Activated CD4-positive, alpha-beta T cell treated with anti-CD3 and anti-CD28 coated beads for 36 hours (primary cell): ENCODE results near the gene FAM217B. TPM values are rescaled to one million over a fixed set of nuclear protein-coding genes. Genes with fewer than 3 reads are reported as not detected.

Experiments
- ATAC-seq: fragments of 200-7000 bp; cut with Tn5 transposase; one replicate; pipeline ENCODE4 v1.10.0; 2021; ENCODE audit warnings: mild to moderate bottlenecking, moderate library complexity
- CTCF ChIA-PET: fragments of 350-600 bp; sonication (Branson Sonifier 250); formaldehyde crosslinking; loops from one replicate; lab custom pipeline; 2021; ENCODE audit warnings: antibody characterized with exemption; lab: Charles Lee
- POLR2A ChIA-PET: fragments of 350-600 bp; sonication (Branson Sonifier 250); formaldehyde crosslinking; loops from one replicate; lab custom pipeline; 2021; ENCODE audit warnings: antibody characterized with exemption, inconsistent platforms; lab: Charles Lee
- DNase-seq: peaks from one replicate; pipeline ENCODE4 v3.0.0-alpha.2; 2020
- H3K27ac Mint-ChIP-seq: one replicate; pipeline ENCODE4 v1.8.0; 2021; ENCODE audit warnings: mixed read lengths
- H3K27me3 Mint-ChIP-seq: one replicate; pipeline ENCODE4 v1.8.0; 2021; ENCODE audit warnings: mixed read lengths
- H3K36me3 Mint-ChIP-seq: one replicate; pipeline ENCODE4 v1.8.0; 2021; ENCODE audit warnings: low read depth, mixed read lengths
- H3K4me1 Mint-ChIP-seq: one replicate; pipeline ENCODE4 v1.8.0; 2021; ENCODE audit warnings: mixed read lengths
- H3K4me3 Mint-ChIP-seq: one replicate; pipeline ENCODE4 v1.8.0; 2021; ENCODE audit warnings: mild to moderate bottlenecking, moderate library complexity, mixed read lengths
- H3K9me3 Mint-ChIP-seq: one replicate; pipeline ENCODE4 v1.8.0; 2021; ENCODE audit warnings: low read depth, mixed read lengths
- intact Hi-C, 2 experiments: fragments of 100-400 bp; cut with DNase I in 1 of 2; cut with micrococcal nuclease in 1 of 2; formaldehyde crosslinking; loops; one replicate each; pipeline versions ENCODE4 v1.14.2 to v1.15.1; 2022 to 2024; cut with DNase I, micrococcal nuclease
- total RNA-seq, 2 experiments: library from RNA; stranded (reverse); gene quantifications; one replicate each; pipeline ENCODE4 v1.2.3, GENCODE V29; 2021

Gene FAM217B
- total RNA-seq, 2 experiments from 2014 or later = 25.6 to 33.2 TPM

- ChIA-PET POLR2A (no interaction called here), CTCF (interaction anchor here (1.1 kb wide), 1 partner anchor 11 kb away, joined by 3 read pairs; no protein-coding TSS in a partner anchor)
- H3K36me3 Mint-ChIP-seq = no peaks in the 10 kb centered on the region
- DNase-seq (no peak), ATAC-seq (no peak)
- H3K4me1 Mint-ChIP-seq = no peaks in the 10 kb centered on the region
- no peak overlapping the region for H3K4me3 Mint-ChIP-seq
- H3K9me3 Mint-ChIP-seq = no peaks in the 10 kb centered on the region
- intact Hi-C loops = no loop called here
- H3K27ac Mint-ChIP-seq = no peak overlapping the region
- H3K27me3 Mint-ChIP-seq = peaks cover 2% of the 10 kb centered on the region
Measured at GRCh38 chr20:59925899-59926298, 14.3 kb upstream of the FAM217B start.

GRCh38 chr20:59931511-59932312 is 8.5 kb upstream of the FAM217B start:
- DNase-seq (no peak), ATAC-seq (peak; percentile 39)
- POLR2A ChIA-PET = no interaction called here
- intact Hi-C loops = no loop called here
- peak overlapping the region; percentile 35 for H3K4me3 Mint-ChIP-seq
- peaks cover 1% of the 10 kb centered on the region for H3K27me3 Mint-ChIP-seq
- peak overlapping the region; percentile 80 for H3K27ac Mint-ChIP-seq
- CTCF ChIA-PET = interaction anchor here (0.9 kb wide), 1 partner anchor 8 kb away, joined by 4 read pairs; the partner anchor contains the start of genes FAM217B and PPP1R3D
- H3K9me3 Mint-ChIP-seq = no peaks in the 10 kb centered on the region
- peaks cover 18% of the 10 kb centered on the region for H3K4me1 Mint-ChIP-seq
- H3K36me3 Mint-ChIP-seq = no peaks in the 10 kb centered on the region

- H3K4me1 Mint-ChIP-seq = peaks cover 24% of the 10 kb centered on the region
- intact Hi-C loops = no loop called here
- no peaks in the 10 kb centered on the region for H3K9me3 Mint-ChIP-seq
- peak overlapping the region; percentile 63 for H3K4me3 Mint-ChIP-seq
- POLR2A ChIA-PET = interaction anchor here (0.7 kb wide), 1 partner anchor 1280 kb away, joined by 5 read pairs; no protein-coding TSS in a partner anchor
- peak overlapping the region; percentile 60 for H3K27ac Mint-ChIP-seq
- H3K36me3 Mint-ChIP-seq = no peaks in the 10 kb centered on the region
- no peak for ATAC-seq
- H3K27me3 Mint-ChIP-seq = peaks cover 1% of the 10 kb centered on the region
- CTCF ChIA-PET = no interaction called here
- no peak for DNase-seq
Measured at GRCh38 chr20:59932616-59933295, 7.4 kb upstream of the FAM217B start.

GRCh38 chr20:59933296-59933848 is 6.8 kb upstream of the FAM217B start, which contains the start of gene SYCP2:
Gene SYCP2, minus strand, starts transcription at chr20:59933637. Its CDS starts 11,224 bp downstream, at chr20:59922413.
- peaks cover 1% of the 10 kb centered on the region for H3K27me3 Mint-ChIP-seq
- ChIA-PET POLR2A (interaction anchor here (0.7 kb wide), 1 partner anchor 1281 kb away, joined by 5 read pairs; no protein-coding TSS in a partner anchor), CTCF (interaction anchor here (0.6 to 4.4 kb wide), 6 partner anchors 12 to 260 kb away, joined by 3 to 48 read pairs (median 4); no protein-coding TSS in a partner anchor)
- H3K27ac Mint-ChIP-seq = peak within 1 kb of the TSS; percentile 60
- H3K9me3 Mint-ChIP-seq = no peaks in the 10 kb centered on the region
- H3K4me3 Mint-ChIP-seq = peak within 1 kb of the TSS; percentile 63
- peak; percentile 60 for ATAC-seq
- intact Hi-C loops = no loop called here
- peaks cover 2% of the 10 kb centered on the region for H3K36me3 Mint-ChIP-seq
- H3K4me1 Mint-ChIP-seq = peaks cover 30% of the 10 kb centered on the region
- peak; percentile 76 for DNase-seq

GRCh38 chr20:59933849-59934585 is 6.2 kb upstream of the FAM217B start:
- H3K4me3 Mint-ChIP-seq = peak overlapping the region; percentile 63
- DNase-seq (peak; percentile 88), ATAC-seq (peak; percentile 83)
- H3K36me3 Mint-ChIP-seq = peaks cover 7% of the 10 kb centered on the region
- H3K9me3 Mint-ChIP-seq = no peaks in the 10 kb centered on the region
- peaks cover 36% of the 10 kb centered on the region for H3K4me1 Mint-ChIP-seq
- CTCF ChIA-PET = interaction anchor here (0.6 to 4.4 kb wide), 9 partner anchors 12 to 1275 kb away, joined by 3 to 48 read pairs (median 3); no protein-coding TSS in a partner anchor
- intact Hi-C loops = no loop called here
- H3K27ac Mint-ChIP-seq = no peak overlapping the region
- H3K27me3 Mint-ChIP-seq = peaks cover 1% of the 10 kb centered on the region
- POLR2A ChIA-PET = no interaction called here

DNA sequence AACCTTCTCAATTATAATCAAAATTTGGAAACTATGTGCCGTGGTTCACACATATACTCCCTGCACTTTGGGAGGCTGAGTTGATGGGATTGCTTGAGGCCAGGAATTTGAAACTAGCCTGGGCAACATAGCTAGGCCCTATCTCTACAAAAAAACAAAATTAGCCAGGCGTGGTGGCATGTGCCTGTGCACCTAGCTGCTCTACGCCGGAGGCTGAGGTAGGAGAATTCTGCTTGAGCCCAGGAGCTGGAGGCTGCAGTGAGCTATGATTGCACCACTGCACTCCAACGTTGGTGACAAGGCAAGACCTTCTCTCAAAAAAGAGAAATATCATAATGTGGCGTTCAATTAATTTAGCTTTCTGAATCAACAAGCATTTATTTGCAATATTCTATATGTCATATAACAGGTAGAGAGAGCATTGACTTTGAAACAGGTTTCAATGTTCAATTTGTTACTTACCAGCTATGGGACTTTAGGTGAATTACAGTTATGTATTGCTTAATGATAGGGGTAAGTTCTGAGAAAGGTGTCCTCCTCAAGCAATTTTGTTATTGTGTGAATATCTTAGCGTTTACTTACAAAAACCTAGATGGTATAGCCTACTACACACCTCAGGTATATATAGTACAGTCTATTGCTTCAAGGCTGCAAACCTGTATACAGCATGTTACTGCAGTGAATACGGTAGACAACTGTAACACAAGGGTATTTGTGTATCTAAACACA is 4.6 kb upstream of the FAM217B start:
- Mint-ChIP-seq H3K4me3 (no peak overlapping the region), H3K9me3 (no peaks in the 10 kb centered on the region), H3K4me1 (peaks cover 36% of the 10 kb centered on the region), H3K36me3 (peaks cover 7% of the 10 kb centered on the region), H3K27me3 (peaks cover 1% of the 10 kb centered on the region), H3K27ac (no peak overlapping the region)
- POLR2A ChIA-PET = interaction anchor here (0.7 kb wide), 1 partner anchor 13 kb away, joined by 4 read pairs; no protein-coding TSS in a partner anchor
- intact Hi-C loops = no loop called here
- CTCF ChIA-PET = interaction anchor here (1.4 to 4.4 kb wide), 2 partner anchors 10 to 15 kb away, joined by 4 to 48 read pairs; no protein-coding TSS in a partner anchor
- DNase-seq (no peak), ATAC-seq (no peak)

- peaks cover 1% of the 10 kb centered on the region for H3K27me3 Mint-ChIP-seq
- POLR2A ChIA-PET = no interaction called here
- intact Hi-C loops = no loop called here
- DNase-seq (no peak), ATAC-seq (no peak)
- CTCF ChIA-PET = interaction anchor here (1.0 to 4.4 kb wide), 2 partner anchors 9 to 11 kb away, joined by 3 to 48 read pairs; no protein-coding TSS in a partner anchor
- H3K36me3 Mint-ChIP-seq = peaks cover 7% of the 10 kb centered on the region
- H3K4me1 Mint-ChIP-seq = peaks cover 38% of the 10 kb centered on the region
- H3K4me3 Mint-ChIP-seq = no peak overlapping the region
- no peak overlapping the region for H3K27ac Mint-ChIP-seq
- H3K9me3 Mint-ChIP-seq = no peaks in the 10 kb centered on the region
Measured at GRCh38 chr20:59936409-59936808, 3.8 kb upstream of the FAM217B start.

DNA sequence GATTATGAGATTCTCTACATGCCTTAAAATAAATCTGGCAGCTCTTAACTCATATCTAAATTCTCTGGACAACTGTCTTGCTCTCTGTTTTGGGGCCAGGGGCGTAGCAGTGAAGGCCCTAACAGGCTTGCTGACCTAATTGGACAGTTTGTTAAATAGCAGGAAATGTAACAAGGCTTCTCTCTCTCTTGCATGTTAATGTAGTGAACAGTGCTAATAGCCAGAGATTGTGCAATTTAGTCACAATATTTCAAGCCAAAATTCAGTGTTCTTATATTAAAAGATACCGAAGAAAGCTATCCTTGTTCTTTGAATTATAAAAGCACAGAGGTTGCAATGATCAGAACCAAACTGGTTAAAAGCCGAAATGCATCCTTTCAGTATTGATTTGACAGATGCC is 3.0 kb upstream of the FAM217B start:
- Mint-ChIP-seq H3K4me1 (peaks cover 37% of the 10 kb centered on the region), H3K27me3 (no peaks in the 10 kb centered on the region), H3K27ac (no peak overlapping the region), H3K36me3 (peaks cover 10% of the 10 kb centered on the region), H3K9me3 (no peaks in the 10 kb centered on the region), H3K4me3 (no peak overlapping the region)
- ATAC-seq (no peak), DNase-seq (no peak)
- ChIA-PET POLR2A (no interaction called here), CTCF (interaction anchor here (0.9 to 4.4 kb wide), 4 partner anchors 9 to 120 kb away, joined by 3 to 48 read pairs (median 3); no protein-coding TSS in a partner anchor)
- intact Hi-C loops = no loop called here

DNA sequence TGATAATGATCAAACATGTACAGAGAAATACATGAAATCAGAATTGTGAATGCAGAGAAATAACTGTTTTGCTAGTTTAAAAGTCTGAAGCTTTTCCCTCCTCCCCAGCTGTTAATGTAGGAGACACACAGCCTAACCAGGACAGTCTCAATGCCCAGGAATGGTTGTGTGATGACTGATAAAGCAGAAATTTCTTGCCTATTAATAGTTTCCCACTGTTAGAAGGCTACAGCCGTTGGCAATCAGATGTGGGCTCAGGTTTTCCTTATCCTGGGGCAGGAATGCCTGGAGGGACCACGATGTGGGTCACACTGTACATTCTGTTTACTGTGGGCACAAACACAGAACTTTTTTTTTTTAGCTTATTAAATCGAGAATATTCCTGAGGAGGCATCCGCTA is 2.0 kb upstream of the FAM217B start:
- Mint-ChIP-seq H3K36me3 (peaks cover 12% of the 10 kb centered on the region), H3K4me3 (peak overlapping the region; percentile 68), H3K27ac (peak overlapping the region; percentile 71), H3K27me3 (no peaks in the 10 kb centered on the region), H3K9me3 (no peaks in the 10 kb centered on the region), H3K4me1 (peaks cover 38% of the 10 kb centered on the region)
- intact Hi-C loops = no loop called here
- CTCF ChIA-PET = interaction anchor here (0.6 to 0.9 kb wide), 2 partner anchors 221 to 254 kb away, joined by 3 read pairs; no protein-coding TSS in a partner anchor
- POLR2A ChIA-PET = no interaction called here
- no peak for DNase-seq
- no peak for ATAC-seq

- intact Hi-C loops = no loop called here
- Mint-ChIP-seq H3K4me3 (peak overlapping the region; percentile 68), H3K36me3 (peaks cover 12% of the 10 kb centered on the region), H3K27me3 (no peaks in the 10 kb centered on the region), H3K27ac (peak overlapping the region; percentile 71), H3K4me1 (peaks cover 38% of the 10 kb centered on the region), H3K9me3 (no peaks in the 10 kb centered on the region)
- ATAC-seq (no peak), DNase-seq (no peak)
- POLR2A ChIA-PET = no interaction called here
- CTCF ChIA-PET = interaction anchor here (0.6 to 1.7 kb wide), 3 partner anchors 22 to 253 kb away, joined by 3 to 4 read pairs (median 3); no protein-coding TSS in a partner anchor
Measured at GRCh38 chr20:59938696-59939051, 1.5 kb upstream of the FAM217B start.
